Parathyroid adenoma (tissue), 2 donors: ENCODE results near the gene LPGAT1.

Experiments used
- H2AFZ ChIP-seq: fragments of 300-600 bp; sonication (generic); one replicate; pipeline ENCODE4 v1.7.0; 2017; ENCODE audit warnings: antibody characterized with exemption, mild to moderate bottlenecking
- H3K27ac ChIP-seq: fragments of 300-600 bp; sonication (generic); one replicate; pipeline ENCODE4 v1.7.0; 2017
- H3K27me3 ChIP-seq: fragments of 300-600 bp; sonication (generic); one replicate; pipeline ENCODE4 v1.7.0; 2017; ENCODE audit warnings: low read length; ENCODE audit not compliant: control insufficient read depth, insufficient read depth
- H3K36me3 ChIP-seq: fragments of 300-600 bp; sonication (generic); one replicate; pipeline ENCODE4 v1.7.0; 2017; ENCODE audit warnings: low read length; ENCODE audit not compliant: control insufficient read depth, insufficient read depth
- H3K4me1 ChIP-seq: fragments of 300-600 bp; sonication (generic); one replicate; pipeline ENCODE4 v1.7.0; 2017; ENCODE audit warnings: control low read depth
- H3K4me2 ChIP-seq: fragments of 300-600 bp; sonication (generic); one replicate; pipeline ENCODE4 v1.7.0; 2017; ENCODE audit warnings: low read length
- H3K4me3 ChIP-seq: fragments of 300-600 bp; sonication (generic); one replicate; pipeline ENCODE4 v1.7.0; 2017; ENCODE audit warnings: low read depth, low read length
- H3K79me2 ChIP-seq: fragments of 300-600 bp; sonication (generic); one replicate; pipeline ENCODE4 v1.7.0; 2017; ENCODE audit warnings: control low read depth
- H3K9ac ChIP-seq: fragments of 300-600 bp; sonication (generic); one replicate; pipeline ENCODE4 v1.7.0; 2017; ENCODE audit warnings: mild to moderate bottlenecking
- H3K9me3 ChIP-seq: fragments of 300-600 bp; sonication (generic); one replicate; pipeline ENCODE4 v1.7.0; 2017; ENCODE audit warnings: low read length; ENCODE audit not compliant: control insufficient read depth
- TF ChIP-seq, protein P1 (sequence below): fragments of 300-600 bp; sonication (generic); IDR thresholded peaks from one replicate; pipeline ENCODE4 v1.7.0; 2017; ENCODE audit warnings: antibody characterized with exemption, mild to moderate bottlenecking
- donor health status: primary hyperparathyroidism.

Gene LPGAT1

DNA sequence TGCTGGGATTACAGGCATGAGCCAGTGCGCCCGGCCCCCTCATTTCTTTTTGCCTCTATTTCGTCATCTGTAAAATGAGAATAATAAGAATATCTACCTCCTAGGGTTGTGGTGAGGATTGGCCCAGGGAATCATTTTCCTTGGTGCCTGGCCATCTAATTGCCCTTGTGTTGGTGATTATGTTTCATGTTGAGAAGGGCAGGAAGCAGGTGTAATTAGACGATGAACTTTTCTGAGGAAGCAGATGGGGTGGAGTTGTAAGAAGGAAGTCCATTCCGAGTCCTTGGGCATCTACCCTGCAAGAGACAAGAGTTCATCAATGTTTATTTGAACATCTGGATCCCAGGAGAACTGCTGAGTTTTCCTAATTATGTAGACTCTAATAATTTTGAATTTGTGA is 116.4 kb downstream of the LPGAT1 start:
- no peaks in the 10 kb centered on the region for H3K4me1 ChIP-seq
- no peaks in the 10 kb centered on the region for H3K9me3 ChIP-seq
- H3K36me3 ChIP-seq, result no peaks in the 10 kb centered on the region
- TF ChIP-seq, protein P1, sequence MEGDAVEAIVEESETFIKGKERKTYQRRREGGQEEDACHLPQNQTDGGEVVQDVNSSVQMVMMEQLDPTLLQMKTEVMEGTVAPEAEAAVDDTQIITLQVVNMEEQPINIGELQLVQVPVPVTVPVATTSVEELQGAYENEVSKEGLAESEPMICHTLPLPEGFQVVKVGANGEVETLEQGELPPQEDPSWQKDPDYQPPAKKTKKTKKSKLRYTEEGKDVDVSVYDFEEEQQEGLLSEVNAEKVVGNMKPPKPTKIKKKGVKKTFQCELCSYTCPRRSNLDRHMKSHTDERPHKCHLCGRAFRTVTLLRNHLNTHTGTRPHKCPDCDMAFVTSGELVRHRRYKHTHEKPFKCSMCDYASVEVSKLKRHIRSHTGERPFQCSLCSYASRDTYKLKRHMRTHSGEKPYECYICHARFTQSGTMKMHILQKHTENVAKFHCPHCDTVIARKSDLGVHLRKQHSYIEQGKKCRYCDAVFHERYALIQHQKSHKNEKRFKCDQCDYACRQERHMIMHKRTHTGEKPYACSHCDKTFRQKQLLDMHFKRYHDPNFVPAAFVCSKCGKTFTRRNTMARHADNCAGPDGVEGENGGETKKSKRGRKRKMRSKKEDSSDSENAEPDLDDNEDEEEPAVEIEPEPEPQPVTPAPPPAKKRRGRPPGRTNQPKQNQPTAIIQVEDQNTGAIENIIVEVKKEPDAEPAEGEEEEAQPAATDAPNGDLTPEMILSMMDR, result no peak
- no peak overlapping the region for H3K4me2 ChIP-seq
- no peak overlapping the region for H2AFZ ChIP-seq
- H3K4me3 ChIP-seq, result no peak overlapping the region
- no peaks in the 10 kb centered on the region for H3K27me3 ChIP-seq
- H3K9ac ChIP-seq, result no peak overlapping the region
- no peaks in the 10 kb centered on the region for H3K79me2 ChIP-seq
- no peak overlapping the region for H3K27ac ChIP-seq

DNA sequence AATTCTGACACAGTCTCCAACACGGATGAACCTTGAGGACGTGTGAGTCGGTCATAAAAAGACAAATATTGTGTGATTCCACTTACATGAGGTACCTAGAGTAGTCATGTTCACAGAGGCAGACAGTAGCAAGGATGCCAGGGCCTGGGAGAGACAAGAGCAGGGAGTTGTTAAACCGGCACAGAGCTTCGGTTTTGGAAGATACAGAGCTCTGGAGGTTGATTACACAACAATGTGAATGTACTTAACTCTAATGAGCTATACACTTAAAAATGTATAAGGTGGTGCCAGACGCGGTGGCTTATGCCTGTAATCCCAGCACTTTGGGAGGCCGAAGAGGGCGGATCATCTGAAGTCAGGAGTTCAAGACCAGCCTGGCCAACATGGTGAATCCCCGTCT is 117.3 kb downstream of the LPGAT1 start:
- Histone ChIP-seq H3K36me3 (no peaks in the 10 kb centered on the region), H3K27ac (no peak overlapping the region), H3K9me3 (no peaks in the 10 kb centered on the region), H3K4me1 (no peaks in the 10 kb centered on the region), H3K27me3 (no peaks in the 10 kb centered on the region), H2AFZ (no peak overlapping the region), H3K9ac (no peak overlapping the region), H3K79me2 (no peaks in the 10 kb centered on the region), H3K4me2 (no peak overlapping the region), H3K4me3 (no peak overlapping the region)
- TF ChIP-seq, protein P1, result no peak

DNA sequence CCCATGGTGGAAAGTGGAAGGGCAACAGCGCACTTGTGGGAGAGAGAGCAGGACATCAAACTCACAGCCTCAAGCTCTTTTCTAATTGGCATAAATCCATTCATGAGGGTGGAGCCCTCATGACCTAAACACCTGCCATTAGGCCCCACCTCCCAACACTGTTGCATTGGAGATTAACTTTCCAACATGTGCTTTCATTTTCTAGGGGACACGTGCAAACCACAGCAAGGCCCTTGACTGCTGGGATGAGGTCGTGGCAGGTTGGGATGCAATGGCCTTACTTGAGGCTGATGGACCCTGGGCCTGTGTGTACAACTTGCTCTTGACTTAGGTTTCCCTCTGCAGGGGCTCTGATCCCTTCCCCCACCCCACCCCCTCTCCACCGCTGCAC is 119.3 kb downstream of the LPGAT1 start:
- H3K27me3 ChIP-seq, result no peaks in the 10 kb centered on the region
- no peak overlapping the region for H3K27ac ChIP-seq
- no peak overlapping the region for H3K4me2 ChIP-seq
- no peaks in the 10 kb centered on the region for H3K9me3 ChIP-seq
- TF ChIP-seq, protein P1, result no peak
- no peak overlapping the region for H3K9ac ChIP-seq
- no peak overlapping the region for H2AFZ ChIP-seq
- no peak overlapping the region for H3K4me3 ChIP-seq
- no peaks in the 10 kb centered on the region for H3K36me3 ChIP-seq
- H3K4me1 ChIP-seq, result no peaks in the 10 kb centered on the region
- no peaks in the 10 kb centered on the region for H3K79me2 ChIP-seq

DNA sequence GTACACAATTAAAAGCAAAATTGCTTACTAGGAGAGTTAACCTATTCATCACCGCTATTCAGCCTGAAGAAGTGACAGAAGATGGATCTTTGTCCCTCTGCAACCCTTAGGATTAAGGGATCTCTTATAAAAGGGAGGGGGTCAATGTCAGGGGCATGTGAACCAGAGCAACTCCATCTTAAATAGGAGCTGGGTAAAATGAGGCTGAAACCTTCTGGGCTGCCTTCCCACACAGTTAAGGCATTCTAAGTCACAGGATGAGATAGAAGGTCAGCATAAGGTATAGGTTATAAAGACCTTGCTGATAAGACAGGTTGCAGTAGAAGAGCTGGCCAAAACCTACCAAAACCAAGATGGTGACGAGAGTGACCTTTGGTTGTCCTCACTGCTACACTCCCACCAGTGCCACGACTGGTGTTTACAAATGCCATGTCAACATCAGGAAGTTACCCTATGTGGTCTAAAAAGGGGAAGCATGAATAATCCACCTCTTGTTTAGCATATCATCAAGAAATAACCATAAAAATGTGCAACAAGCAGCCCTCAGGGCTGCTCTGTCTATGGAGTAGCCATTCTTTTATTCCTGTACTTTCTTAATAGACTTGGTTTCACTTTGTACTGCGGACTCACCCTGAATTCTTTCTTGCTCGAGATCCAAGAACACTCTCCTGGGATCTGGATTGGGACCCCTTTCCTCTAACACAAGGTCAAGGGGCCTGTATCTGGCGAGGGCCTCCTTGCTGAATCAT is 119.8 kb downstream of the LPGAT1 start:
- H3K27ac ChIP-seq, result no peak overlapping the region
- H2AFZ ChIP-seq, result no peak overlapping the region
- no peaks in the 10 kb centered on the region for H3K4me1 ChIP-seq
- no peaks in the 10 kb centered on the region for H3K27me3 ChIP-seq
- no peaks in the 10 kb centered on the region for H3K79me2 ChIP-seq
- no peaks in the 10 kb centered on the region for H3K9me3 ChIP-seq
- no peaks in the 10 kb centered on the region for H3K36me3 ChIP-seq
- H3K9ac ChIP-seq, result no peak overlapping the region
- H3K4me2 ChIP-seq, result no peak overlapping the region
- TF ChIP-seq, protein P1, result no peak
- no peak overlapping the region for H3K4me3 ChIP-seq

DNA sequence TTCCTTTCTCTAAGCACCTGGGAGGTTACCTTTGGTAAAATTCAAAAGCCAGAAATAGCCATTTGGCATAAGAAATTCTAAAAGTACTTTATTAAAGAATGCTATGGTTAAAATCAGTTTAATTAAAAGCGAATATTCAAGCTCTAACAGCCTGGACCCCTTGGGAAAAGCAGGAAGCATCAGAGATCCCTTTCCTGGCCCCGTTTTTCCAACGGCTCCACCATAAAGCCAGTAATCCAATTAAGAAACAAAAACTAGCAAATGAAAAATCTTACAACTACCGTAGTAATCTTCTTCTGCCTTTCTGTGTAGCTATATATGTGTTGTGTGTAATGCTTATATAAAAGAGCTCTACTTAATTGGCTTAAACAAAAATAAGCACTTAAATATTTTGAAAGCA is 121.6 kb downstream of the LPGAT1 start:
- Histone ChIP-seq H3K36me3 (no peaks in the 10 kb centered on the region), H2AFZ (no peak overlapping the region), H3K4me2 (no peak overlapping the region), H3K4me1 (no peaks in the 10 kb centered on the region), H3K27me3 (no peaks in the 10 kb centered on the region), H3K4me3 (no peak overlapping the region), H3K9ac (no peak overlapping the region), H3K9me3 (no peaks in the 10 kb centered on the region), H3K27ac (no peak overlapping the region), H3K79me2 (no peaks in the 10 kb centered on the region)
- TF ChIP-seq, protein P1, result no peak
